Islet precursor cell (in vitro differentiated cells): ENCODE data around the gene FBP2.

Source experiments
- DNase-seq: peaks from one replicate; pipeline ENCODE4 v3.0.0-alpha.2; 2018

Gene FBP2

DNA sequence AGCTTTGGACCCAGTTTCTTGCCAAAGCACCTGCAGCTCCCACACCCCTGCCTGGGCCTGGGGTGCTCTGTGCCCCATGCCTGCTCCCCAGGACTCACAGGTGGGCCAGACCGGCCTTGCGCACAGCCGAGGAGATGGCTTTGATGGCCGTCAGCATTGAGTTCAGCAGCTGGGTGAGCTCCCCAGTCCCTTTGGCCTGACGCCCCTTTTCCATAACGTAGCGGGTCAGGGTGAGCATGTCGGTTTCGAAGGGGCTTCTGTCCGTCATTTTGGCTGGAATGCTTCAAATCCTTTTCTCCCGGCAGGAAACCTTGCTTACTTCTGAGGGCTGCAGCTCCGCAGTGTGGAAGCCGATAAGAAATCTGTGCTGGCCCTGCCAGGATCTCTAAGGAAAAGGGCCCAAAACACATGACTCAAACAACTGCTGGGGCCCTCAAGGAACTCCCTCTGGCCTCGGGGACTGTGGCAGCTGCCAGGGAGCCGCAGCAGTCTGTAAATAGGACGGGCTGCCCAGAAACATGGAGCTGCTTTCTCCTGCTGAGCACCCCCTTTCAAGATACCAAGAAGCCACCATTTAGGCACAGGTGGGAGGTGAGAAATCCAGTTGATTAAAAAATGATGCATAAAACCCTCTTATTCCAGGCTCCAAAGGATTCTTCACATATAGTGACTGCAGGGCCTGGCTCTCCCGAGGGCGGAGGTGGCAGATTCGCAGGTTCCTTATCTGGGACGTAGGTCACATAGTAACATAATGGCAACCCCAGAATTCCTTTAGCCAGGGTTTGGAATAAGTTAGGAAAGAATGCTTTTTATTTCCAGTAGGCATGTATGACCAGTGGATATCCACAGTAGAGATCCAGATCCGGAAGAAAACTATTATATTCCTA lies at the start of gene FBP2:
Gene FBP2, minus strand, starts transcription at position 366 of the 887 bp plus-strand sequence. Its CDS starts 98 bp downstream, at position 268.
- peak; percentile 44 for DNase-seq

DNA sequence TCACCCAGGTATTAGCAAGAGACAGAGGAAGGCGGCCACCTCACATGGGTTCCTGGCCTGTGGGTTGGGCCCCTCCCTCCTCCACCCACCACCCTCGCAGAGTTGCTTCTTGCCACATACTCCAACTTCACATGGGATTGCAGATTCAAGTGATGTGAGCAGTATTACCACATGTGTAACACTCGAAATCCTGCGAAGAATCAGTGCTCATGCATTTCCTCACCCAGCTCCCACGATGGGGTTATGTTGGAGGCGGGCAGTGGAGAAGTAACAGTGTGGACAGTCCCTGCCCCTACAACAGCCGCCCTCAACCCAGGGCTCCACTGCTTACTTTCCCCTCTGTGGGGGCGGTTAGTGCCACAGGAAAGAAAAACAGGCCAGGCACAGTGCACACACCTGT lies 49.6 kb upstream of the FBP2 start:
- peak; percentile 55 for DNase-seq

DNA sequence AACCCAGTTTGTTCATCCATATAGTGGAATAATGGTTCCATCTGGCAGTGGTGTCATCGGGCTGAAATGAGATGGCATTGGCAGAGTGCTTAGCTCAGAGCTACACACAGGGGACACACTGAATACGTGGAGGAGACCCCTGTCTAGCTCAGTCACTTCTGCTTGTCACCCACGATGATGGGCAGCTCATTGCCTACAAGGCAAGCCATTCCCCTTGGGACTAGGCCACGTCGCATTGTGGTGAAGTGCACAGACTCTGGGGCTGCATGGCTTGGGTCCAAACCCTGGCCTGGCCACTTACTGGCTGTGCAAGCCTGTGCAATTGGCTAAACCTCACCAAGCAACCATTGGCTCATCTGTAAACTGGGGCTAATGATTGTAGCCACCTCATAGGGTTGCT lies 48.9 kb upstream of the FBP2 start:
- DNase-seq, result no peak

DNA sequence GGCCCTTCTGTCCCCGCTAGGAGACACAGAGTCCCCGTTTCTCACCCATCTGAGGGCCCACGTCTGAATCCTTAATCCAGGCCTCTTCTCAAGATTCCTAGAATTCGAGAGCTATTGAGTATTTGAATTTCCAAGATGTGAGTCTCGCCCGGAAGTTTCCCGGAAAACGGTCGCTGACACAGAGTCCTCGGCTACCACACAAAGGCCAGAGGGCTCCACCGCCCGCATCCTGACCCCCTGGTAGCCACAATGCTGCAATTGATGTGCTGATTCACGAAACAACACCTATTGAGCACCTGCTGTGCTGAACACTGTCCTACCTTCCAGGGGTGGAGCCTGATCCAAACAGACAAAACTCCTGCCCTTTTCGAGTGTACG lies 46.4 kb upstream of the FBP2 start:
- DNase-seq, result no peak

DNA sequence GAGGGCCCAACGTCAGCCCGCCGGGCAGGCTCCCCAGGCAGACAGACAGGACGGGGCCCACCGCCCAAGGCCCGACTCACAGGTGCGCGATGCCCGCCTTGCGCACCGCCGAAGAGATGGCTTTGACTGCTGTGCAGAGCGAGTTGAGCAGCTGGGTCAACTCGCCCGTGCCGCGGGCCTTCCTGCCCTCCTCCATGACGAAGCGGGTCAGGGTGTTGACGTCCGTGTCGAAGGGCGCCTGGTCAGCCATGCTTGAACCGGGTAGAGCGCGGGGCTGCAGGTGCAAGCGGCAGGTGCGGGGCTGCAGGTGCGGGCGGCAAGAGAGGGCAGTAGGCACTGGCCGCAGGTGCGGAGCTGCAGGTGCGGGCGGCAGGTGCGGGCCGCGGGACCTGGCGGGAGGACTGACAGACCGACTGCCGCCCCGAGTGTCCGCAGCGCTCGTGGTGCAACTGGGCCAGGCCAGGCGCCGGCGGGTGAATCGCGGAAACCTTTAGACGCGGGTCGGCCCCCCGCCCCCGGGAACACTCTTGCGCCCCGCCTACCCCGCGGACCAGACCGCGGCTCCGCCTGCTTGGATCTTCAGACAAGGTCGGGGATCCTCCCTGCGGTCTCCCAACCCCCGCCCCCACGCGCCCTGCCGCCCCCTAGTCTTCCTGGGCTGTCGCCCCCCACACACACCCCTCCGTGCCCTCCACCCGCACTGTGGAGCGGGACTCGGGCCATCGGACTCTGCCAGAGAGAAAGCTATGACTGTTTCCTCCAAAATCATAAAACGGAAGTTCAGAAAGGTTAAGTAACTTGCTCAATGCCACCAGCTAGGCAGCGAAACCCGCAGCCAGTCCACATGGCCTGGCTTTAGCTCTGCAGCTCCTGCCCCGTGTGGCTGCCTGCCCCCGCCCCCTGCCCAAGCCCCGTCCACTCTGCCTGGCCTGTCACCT lies 45.7 kb upstream of the FBP2 start, which contains the start of gene FBP1:
Gene FBP1, minus strand, starts transcription at position 458 of the 938 bp plus-strand sequence. Its CDS starts 208 bp downstream, at position 250.
- peak; percentile 71 for DNase-seq

DNA sequence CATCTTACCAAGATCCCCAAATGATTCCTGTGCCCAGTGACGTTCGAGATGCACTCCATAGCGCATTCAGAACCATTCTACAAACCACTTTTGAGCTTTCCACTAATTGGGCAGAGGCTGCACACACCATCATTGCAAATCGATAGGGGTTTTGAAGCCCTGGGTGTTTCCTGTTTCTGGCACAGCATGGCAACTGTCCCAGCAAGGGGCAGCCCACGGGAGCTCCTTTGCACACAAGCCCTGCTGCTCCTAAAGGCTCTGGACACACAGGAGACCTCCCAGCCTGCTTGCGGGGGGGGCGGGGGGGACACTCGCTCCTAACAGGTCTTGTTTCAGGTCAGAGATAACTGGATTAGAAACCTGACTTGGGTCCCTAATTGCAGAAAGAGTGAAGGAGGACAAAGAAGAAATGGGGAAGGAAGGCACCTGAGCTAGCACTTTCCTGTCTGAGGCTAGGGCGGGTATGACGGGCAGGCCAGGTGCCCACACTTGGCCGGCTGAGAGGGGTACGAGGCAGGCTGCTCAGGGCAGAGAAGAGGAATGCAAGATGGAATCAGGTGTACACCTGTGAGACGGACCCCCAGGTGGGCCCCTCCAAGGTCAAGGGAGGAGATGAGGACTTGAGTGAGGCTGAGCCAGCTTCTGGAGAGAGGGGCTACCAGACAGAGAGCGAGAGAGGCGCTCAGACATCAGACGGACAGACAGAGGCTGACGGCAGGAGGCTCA lies 44.9 kb upstream of the FBP2 start:
- no peak for DNase-seq

DNA sequence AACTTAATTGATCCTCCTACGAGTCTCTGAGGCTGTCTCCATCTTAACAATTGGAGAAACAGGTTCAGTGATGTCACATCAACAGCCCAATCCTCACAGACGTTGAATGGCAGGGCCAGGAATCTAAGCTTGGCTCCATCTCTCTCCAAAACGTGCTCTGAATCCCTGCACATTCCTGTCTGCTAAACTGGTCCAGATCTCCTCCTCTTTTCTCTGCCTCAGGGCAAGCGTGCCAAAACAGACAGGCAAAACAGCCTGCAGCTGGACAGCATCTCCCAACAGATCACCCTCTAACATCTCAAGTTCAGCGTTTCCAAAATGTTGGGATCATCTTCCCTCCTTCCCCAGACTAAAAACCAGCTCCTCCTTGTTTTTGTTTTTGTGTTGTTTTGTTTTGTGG lies 39.1 kb upstream of the FBP2 start:
- DNase-seq, result peak; percentile 62

DNA sequence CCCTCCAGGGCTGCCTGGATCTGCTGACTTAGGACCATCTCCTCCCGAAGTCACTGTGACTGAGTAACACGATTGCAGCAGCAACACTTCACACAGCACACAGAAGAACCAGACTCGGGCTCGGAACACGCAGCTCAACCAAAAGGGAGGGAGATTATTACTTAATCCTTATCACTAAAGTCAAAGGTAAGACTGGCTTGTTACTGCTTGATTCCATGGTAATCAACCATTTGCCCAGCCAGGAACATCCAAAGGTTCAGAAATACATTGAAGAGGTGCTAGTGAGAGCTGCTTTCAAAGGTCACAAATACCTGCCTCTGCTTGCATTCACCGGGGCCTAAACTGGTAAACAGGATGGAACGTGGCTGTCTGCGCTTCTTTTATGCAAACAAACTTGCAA lies 38.0 kb upstream of the FBP2 start:
- DNase-seq, result no peak

DNA sequence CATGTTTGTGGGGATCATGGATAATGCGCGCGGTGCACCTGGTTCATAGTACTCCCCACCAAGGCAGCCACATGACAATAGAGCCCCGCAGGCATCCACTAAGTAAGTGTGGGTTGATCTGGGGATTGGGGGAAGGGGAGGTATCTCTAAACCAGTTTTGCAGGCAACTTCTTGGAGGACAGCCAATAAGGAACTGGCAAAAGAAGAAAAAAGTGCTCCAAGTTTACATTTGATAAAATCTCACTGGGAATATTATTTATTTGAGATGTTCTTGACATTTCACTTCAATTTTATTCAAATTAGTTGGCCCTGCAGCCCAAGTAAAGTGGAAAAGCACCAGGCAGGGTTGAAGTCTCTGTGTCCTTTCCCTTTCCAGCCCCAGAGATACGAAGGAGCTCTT lies 37.2 kb upstream of the FBP2 start:
- no peak for DNase-seq

DNA sequence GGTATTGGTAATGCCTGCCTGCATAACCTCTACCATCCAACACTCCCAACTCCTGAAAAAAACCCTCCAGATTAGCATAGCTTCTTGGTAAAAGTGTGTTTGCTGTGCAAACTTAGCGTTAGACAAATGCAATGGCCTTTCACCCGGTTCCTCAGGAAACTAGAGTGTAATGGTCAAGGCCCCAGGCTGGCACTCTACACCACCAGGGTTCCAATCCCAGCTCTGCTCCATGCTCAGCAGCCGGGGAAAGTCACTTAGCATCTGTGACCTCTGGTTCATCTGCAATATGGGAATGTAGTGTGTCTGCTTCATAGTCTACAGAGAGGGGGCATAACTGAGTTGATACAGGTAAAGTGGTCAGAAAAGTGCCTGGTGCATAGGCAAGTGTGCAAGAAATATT lies 36.7 kb upstream of the FBP2 start:
- DNase-seq, result no peak

DNA sequence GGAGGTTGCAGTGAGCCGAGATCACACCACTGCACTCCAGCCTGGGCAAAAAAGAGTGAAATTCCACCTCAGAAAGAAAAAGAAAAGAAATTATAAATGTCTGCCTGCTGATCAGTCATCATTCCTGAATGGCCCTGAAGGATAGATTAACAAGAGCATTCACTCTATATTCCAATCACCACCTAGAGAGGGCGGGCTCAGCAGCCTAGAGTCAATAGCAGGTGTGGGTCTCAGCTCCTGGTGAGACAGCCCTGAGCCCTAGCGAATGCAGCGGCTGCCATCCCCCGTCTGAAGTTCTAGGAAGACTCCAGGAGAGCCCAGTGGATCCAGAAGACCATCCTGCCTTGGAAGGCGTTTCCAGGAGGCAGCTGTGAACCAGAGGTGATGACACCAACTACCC lies 33.7 kb upstream of the FBP2 start:
- no peak for DNase-seq

DNA sequence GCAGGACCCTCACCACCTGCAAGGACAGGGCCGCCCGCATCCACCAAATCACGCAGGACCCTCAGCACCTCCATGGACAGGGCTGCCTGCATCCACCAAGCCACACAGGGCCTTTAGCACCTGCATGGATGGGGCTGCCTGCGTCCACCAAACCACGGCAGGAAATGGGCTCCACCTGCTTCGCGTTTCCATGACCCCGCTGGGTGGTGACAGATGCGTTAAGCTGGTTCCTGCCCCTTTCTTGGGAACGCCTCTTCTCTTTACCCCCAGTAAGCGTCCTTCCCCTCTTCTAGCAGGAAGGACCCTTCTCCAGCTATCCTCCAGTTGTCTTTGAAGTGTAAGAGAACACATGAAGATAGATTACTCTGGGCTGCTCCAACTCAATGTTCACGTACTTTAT lies 32.2 kb upstream of the FBP2 start:
- DNase-seq, result no peak

DNA sequence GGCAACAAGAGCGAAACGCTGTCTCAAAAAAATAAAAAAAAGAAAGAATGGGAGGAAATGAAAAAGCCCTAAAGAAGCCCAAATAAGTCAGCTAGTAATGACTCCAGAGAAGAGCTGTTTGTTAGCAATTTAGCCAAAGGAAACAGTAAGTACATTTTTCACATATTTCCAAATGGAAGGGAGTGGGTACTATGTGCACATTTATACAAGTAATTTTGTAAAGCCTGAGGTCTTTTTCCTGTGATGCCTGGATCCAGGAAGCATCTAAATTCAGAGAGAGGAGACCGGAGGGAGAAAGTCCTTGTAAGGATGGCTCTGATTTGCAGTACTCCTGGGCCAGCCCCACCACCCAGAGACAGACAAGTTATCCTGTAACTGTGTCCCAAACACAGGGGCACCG lies 31.0 kb upstream of the FBP2 start:
- DNase-seq, result no peak

DNA sequence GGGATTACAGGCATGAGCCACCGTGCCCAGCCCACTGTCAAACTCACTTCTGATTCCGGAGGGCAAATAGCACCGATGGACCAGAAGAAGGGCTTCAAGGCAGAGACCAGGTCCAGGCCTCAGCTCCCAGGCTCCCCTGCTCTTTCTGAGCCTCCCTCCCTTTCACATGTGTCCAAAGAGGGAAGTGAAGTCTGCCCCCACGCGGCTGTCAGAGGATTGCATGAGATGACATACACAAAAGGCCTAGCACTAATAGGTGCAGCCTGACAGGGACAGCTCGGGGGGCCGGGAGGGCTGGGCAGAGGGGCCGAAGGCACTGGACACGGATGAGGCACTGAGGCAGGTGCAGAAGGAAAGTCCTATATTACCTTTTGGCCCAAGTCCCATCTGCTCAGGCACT lies 29.6 kb upstream of the FBP2 start:
- peak; percentile 81 for DNase-seq

DNA sequence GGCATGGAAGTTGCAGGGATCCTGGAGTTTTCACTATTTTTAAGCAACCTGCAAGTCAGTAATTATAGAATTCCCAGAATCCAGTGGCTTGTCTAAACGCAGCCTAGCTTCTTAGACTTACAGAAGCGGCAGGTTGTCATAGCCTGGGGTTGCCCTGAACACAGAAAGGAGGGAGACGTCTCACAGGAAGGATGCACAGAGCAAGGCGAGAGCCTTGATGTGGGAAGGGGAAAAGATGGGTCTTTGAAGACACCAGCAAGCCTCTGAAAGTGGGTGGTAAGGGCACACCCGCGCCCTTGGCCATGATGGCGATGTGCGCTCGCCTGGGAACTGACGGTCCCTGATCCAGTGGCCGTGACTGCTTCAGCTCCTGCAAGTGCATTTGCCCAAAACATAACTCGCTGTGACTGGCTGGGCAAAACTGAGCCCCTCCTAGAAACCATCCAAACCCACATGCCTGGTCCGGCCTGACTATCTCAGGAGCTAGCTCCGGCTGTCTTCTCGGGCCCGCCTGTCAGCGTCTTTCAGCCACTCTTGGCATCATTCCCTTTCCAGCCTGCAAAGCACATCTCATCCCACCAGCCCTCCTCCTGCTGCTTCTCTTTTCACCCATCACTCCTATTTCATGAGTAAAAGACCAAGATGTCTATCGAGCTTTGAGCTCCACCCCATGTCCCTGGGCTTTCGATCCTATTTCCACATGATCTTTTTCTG lies 28.6 kb upstream of the FBP2 start:
- no peak for DNase-seq

DNA sequence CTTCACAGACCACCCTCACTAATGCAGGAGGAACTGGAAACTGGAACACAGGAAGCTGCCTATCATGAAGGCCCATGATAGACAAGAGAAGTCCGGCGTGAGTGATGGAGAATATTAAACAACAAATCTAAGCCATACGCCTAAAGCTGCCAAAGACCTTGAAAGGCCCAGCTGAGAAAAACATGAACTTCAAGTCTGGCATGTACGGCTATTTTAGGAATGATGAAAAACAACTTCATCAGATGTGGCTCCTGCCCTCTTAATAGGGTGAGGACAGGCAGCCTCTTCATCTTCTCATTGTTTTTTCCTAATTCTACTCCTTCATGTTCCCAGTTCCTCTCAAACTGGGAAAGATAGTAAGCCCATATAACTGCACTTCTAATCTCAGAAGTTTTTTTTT lies 25.4 kb upstream of the FBP2 start:
- DNase-seq, result no peak

DNA sequence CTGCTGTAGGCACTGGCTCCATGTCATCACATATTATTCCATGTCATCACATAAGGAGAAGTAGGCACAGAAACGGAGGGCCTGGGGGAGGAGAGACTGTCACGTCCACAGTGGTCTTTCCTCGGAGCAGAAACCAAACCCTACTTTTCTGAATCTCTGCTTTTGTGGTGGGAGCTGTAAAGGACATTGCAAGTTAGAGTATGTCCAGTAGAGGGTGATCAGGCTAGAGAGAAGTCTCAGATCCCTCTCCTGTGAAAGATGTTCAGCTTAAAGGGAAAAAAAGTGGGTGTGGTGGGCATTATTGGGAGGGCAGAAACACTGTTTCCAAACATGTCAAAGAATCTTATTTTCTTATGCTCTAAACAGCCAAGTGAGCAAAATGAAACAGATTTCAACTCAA lies 19.4 kb upstream of the FBP2 start:
- DNase-seq, result no peak

DNA sequence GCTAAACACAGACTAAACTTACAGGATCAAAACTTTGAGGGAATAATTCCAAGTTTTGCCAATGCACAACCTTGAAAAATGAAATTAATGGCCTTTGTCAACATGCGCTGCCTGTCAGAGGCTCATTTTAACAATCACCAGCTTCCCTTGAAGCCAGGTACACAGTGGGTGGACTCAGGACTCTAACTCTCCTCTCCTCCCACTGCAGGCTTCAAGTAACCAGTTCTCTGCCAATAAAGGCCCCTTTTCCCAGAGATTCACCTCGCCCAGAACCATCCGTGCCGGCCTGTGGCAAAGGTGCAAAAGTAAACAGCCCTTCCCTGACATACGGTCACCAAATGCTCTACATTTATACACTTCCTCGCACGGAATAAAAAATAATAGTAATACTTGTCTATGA lies 18.4 kb upstream of the FBP2 start:
- no peak for DNase-seq

DNA sequence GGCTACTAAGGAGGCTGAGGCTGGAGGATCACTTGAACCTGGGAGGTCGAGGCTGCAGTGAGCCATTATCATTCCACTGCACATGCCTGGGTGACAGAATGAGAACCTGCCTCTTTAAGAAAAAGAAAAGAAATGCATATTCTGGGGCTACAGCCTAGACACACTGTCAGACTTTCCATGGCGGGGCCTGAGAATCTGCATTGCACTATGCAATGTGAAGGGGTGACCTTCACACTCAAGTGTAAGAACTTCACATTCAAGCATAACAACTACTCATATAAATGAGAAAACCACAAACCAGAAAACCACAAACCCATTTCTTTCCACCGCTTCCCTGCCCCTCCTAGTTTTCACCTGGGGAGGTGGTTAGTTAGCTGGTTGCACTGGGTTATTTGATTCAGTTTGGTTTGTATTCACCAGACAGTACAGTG lies 18.0 kb upstream of the FBP2 start:
- DNase-seq, result no peak

DNA sequence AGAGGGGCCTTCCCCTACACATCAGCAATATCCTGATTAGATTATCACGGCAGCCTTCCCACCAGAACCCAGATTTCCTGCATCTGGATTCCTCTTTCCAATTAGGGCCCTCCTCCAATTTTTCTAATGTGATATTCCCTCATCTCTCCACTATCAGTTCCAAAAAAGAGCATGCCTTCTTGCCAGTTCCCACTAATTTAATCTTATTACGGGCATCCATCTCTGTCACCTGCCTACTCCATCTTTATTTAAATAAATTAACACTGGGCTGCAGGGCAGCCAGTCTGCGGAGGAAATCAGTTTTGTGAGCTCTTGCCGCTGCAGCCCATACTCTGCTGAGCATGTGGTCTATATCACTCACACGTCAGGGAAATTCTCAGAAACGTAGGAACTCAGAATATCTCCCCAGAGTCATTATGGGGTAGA lies 16.6 kb upstream of the FBP2 start:
- DNase-seq, result no peak

DNA sequence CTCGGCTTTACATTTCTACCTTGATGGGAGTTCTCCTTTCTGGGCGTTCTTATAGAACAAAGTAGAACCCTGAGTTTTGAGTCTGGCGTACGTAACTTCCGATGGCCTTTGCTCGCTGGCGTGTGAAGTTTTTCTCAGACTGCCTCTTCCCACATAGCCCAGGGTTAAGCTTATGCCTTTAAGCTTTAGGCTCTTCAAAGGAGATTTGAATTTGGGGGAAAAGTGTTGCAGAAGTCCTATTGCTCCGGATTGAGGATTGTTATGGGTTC lies 13.7 kb upstream of the FBP2 start:
- no peak for DNase-seq

DNA sequence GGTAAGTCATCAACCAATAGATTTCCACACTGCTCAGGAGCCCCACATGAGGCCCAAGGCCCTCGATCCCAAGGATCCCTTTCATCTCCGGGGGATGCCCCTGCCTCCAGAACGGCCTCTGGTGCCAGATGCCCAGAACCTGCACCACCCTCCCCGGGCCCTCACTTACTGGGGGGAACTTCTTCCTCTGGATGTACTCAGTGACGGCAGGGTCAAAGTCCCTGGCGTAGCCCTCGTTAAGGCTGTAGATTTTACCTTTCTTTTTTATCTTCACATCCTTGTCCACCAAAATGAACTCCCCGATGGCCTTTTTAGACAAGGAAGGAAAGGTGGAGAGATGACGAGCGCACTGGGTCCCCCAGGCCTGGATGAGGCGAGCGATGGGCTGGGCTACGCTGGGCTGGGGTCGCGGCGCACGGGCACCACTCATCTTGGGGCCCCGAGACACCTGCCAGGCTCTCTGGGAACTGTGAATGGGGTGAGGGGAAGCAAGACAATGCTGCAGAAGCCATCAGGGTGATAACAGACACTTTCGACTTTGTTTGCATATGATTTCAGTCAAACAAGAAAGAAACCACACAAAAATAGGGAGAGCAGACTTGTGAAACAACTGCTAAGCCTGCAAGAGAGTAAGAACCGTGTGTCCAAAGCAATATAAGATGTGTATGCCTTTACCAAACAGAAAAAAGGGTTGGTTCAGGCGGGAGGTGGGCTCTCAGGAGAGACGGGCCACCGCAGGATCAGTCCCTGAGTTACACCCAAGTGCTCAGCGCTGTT lies 13.2 kb upstream of the FBP2 start:
- no peak for DNase-seq
